Measurements from ENCODE around the gene PTPRN.

- TF ChIP-seq, protein P1, sequence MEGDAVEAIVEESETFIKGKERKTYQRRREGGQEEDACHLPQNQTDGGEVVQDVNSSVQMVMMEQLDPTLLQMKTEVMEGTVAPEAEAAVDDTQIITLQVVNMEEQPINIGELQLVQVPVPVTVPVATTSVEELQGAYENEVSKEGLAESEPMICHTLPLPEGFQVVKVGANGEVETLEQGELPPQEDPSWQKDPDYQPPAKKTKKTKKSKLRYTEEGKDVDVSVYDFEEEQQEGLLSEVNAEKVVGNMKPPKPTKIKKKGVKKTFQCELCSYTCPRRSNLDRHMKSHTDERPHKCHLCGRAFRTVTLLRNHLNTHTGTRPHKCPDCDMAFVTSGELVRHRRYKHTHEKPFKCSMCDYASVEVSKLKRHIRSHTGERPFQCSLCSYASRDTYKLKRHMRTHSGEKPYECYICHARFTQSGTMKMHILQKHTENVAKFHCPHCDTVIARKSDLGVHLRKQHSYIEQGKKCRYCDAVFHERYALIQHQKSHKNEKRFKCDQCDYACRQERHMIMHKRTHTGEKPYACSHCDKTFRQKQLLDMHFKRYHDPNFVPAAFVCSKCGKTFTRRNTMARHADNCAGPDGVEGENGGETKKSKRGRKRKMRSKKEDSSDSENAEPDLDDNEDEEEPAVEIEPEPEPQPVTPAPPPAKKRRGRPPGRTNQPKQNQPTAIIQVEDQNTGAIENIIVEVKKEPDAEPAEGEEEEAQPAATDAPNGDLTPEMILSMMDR (conservative IDR thresholded peaks at IDR 0.05; ENCODE audit: low read length) = no peak
- no peak for TF ChIP-seq EZH2phosphoT487 (IDR thresholded peaks at IDR 0.05; ENCODE audit: borderline replicate concordance)
Measured at GRCh38 chr2:219245899-219246230, 63.3 kb downstream of the PTPRN start.
